Transverse colon (tissue), 3 donors: Measurements from ENCODE around the gene DHRSX.

Source experiments
- CTCF ChIP-seq, 5 experiments: fragments of 200-600 bp in 3 of 5; fragments of 450-650 bp in 2 of 5; sonication (generic) in 3 of 5; IDR thresholded peaks; 1 replicate in 2 of 5; 2 replicates in 3 of 5; pipeline ENCODE4 v1.5.1; 2016 to 2017; ENCODE audit warnings: antibody characterized with exemption in 5 of 5, inconsistent platforms in 3 of 5, mild to moderate bottlenecking in 2 of 5, moderate library complexity in 1 of 5
- POLR2A ChIP-seq: fragments of 450-650 bp; IDR thresholded peaks from one replicate; pipeline ENCODE4 v1.6.1; 2016; ENCODE audit warnings: antibody characterized with exemption, mild to moderate bottlenecking, moderate library complexity

GRCh38 chrX:2237976-2238375 lies 262.8 kb downstream of the DHRSX start:
- TF ChIP-seq CTCF (IDR thresholded peaks at IDR 0.05) (no peak), POLR2A (no peak)
